Keratinocyte (primary cell): Measurements from ENCODE around the gene KDELR1. TPM values are rescaled to one million over a fixed set of nuclear protein-coding genes. Genes with fewer than 3 reads are reported as not detected.

ENCODE experiments used
- DNase-seq: peaks from one replicate; pipeline ENCODE4 v3.0.0-alpha.2; 2011; ENCODE audit warnings: low read depth, missing footprints, low spot score
- FAIRE-seq: peaks from 2 replicates; lab custom pipeline; 2011; peaks lifted over from hg19 to GRCh38; lab: Jason Lieb, UNC
- H2AFZ ChIP-seq: 2 replicates; pipeline ENCODE4 v1.6.0; 2012; ENCODE audit warnings: low read length, control low read depth, inconsistent platforms; ENCODE audit not compliant: control insufficient read depth
- H3K27ac ChIP-seq: 2 replicates; pipeline ENCODE4 v1.5.1; 2011; ENCODE audit warnings: low read length; ENCODE audit not compliant: control insufficient read depth, insufficient read depth
- H3K27me3 ChIP-seq: 3 replicates; pipeline ENCODE4 v1.6.0; 2011; ENCODE audit warnings: low read length; ENCODE audit not compliant: control insufficient read depth, insufficient read depth; ENCODE audit errors: extremely low read depth
- H3K36me3 ChIP-seq, 2 experiments: 2 replicates in 1 of 2; 3 replicates in 1 of 2; pipeline ENCODE4 v1.5.1; 2011; ENCODE audit warnings: low read length in 2 of 2, mild to moderate bottlenecking in 1 of 2; ENCODE audit not compliant: control insufficient read depth in 2 of 2, insufficient read depth in 2 of 2; ENCODE audit errors: extremely low read depth in 1 of 2
- H3K4me1 ChIP-seq: 3 replicates; pipeline ENCODE4 v1.5.1; 2011; ENCODE audit warnings: low read length; ENCODE audit not compliant: control insufficient read depth, insufficient read depth; ENCODE audit errors: extremely low read depth
- H3K4me2 ChIP-seq: 3 replicates; pipeline ENCODE4 v1.6.0; 2011; ENCODE audit warnings: low read depth, low read length; ENCODE audit not compliant: control insufficient read depth, insufficient read depth; ENCODE audit errors: extremely low read depth
- H3K4me3 ChIP-seq, 3 experiments: fragments of 200-600 bp in 1 of 3; sonication (generic) in 1 of 3; 2 replicates in 2 of 3; 3 replicates in 1 of 3; pipeline ENCODE4 v1.5.1; 2011 to 2016; ENCODE audit warnings: low read length in 3 of 3, mild to moderate bottlenecking in 3 of 3, control low read depth in 2 of 3, inconsistent platforms in 1 of 3, low read depth in 1 of 3, mixed read lengths in 1 of 3, mixed run types in 1 of 3, moderate library complexity in 1 of 3; ENCODE audit not compliant: control insufficient read depth in 2 of 3, insufficient read depth in 2 of 3; ENCODE audit errors: extremely low read depth in 1 of 3
- H3K79me2 ChIP-seq: 2 replicates; pipeline ENCODE4 v1.6.0; 2012; ENCODE audit warnings: low read length; ENCODE audit not compliant: control insufficient read depth, insufficient read depth
- H3K9ac ChIP-seq: 3 replicates; pipeline ENCODE4 v1.6.0; 2011; ENCODE audit warnings: low read length; ENCODE audit not compliant: control insufficient read depth, insufficient read depth; ENCODE audit errors: extremely low read depth
- H3K9me1 ChIP-seq: 3 replicates; pipeline ENCODE4 v1.6.0; 2011; ENCODE audit warnings: low read length; ENCODE audit not compliant: control insufficient read depth, insufficient read depth; ENCODE audit errors: extremely low read depth
- H3K9me3 ChIP-seq: 2 replicates; pipeline ENCODE4 v1.5.1; 2012; ENCODE audit warnings: low read depth, low read length; ENCODE audit not compliant: control insufficient read depth
- H4K20me1 ChIP-seq: 3 replicates; pipeline ENCODE4 v1.6.0; 2011; ENCODE audit warnings: low read length; ENCODE audit not compliant: control insufficient read depth, insufficient read depth; ENCODE audit errors: extremely low read depth
- CTCF ChIP-seq, 3 experiments: IDR thresholded peaks in 1 of 3; conservative IDR thresholded peaks in 1 of 3; optimal IDR thresholded peaks in 1 of 3; 2 replicates in 2 of 3; 3 replicates in 1 of 3; pipeline versions ENCODE3 to v1.5.1; 2011; ENCODE audit warnings: low read length in 3 of 3, mild to moderate bottlenecking in 3 of 3, moderate library complexity in 2 of 3, control low read depth in 1 of 3, inconsistent platforms in 1 of 3; ENCODE audit not compliant: insufficient read depth in 2 of 3; ENCODE audit errors: extremely low read depth in 1 of 3
- EZH2 ChIP-seq: IDR thresholded peaks from one replicate; pipeline ENCODE4 v1.6.1; 2012; ENCODE audit warnings: inconsistent platforms, mild to moderate bottlenecking, low read length, moderate library complexity
- dilution Hi-C: fragments of 300-500 bp; cut with MboI; formaldehyde crosslinking; loops from one replicate; pipeline ENCODE4 v1.7.0; 2020; ENCODE audit warnings: low sequenced_read_pairs; ENCODE audit not compliant: extremely low pct_ligation_motif_present
- polyA plus RNA-seq, 5 experiments: library from polyadenylated mRNA; depleted of rRNA in 3 of 5; stranded (reverse) in 3 of 5; stranded (forward) in 1 of 5; unstranded in 1 of 5; fragments of >200 nt; gene quantifications; 1 replicate in 1 of 5; 2 replicates in 3 of 5; 3 replicates in 1 of 5; pipeline versions ENCODE4 v1.2.1 to v1.2.3, GENCODE V29; 2011 to 2012; ENCODE audit warnings: missing spikeins in 2 of 5, low read depth in 1 of 5, low replicate concordance in 1 of 5

KDELR1 gene
- polyA plus RNA-seq, 1 donor (not counting 4 experiments of a cell fraction or from before 2014, with no cell fraction given), result 105 TPM

DNA sequence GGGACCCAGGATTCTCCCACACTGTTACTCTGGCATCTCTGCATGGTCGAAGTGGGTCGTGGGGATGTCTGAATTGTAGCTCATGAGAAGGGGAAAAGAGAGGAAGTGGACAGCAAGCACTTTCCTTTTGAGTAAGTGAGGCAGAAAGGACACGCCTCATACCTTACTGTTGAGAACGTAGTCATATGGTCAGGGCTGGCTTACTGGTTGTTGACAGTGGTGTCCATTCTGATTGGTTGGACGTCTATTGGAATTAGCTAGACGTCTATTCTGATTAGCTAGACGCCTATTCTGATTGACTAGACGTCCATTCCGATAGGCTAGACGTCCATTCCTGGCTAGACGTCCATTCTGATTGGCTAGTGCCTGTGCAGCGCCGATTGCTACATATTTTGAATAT, 14.5 kb upstream of the KDELR1 start:
- Histone ChIP-seq H3K4me3 (no peak overlapping the region), H3K9me3 (no peaks in the 10 kb centered on the region), H3K4me1 (peaks cover 5% of the 10 kb centered on the region), H3K27me3 (no peaks in the 10 kb centered on the region), H2AFZ (no peak overlapping the region), H3K27ac (no peak overlapping the region), H3K9me1 (no peaks in the 10 kb centered on the region), H3K36me3 (no peaks in the 10 kb centered on the region), H3K4me2 (no peak overlapping the region), H4K20me1 (no peaks in the 10 kb centered on the region), H3K79me2 (no peaks in the 10 kb centered on the region), H3K9ac (no peak overlapping the region)
- dilution Hi-C loops, result no loop called here
- TF ChIP-seq CTCF (optimal IDR thresholded peaks at IDR 0.05 in 1 of 3, IDR thresholded peaks at IDR 0.05 in 1 of 3, conservative IDR thresholded peaks at IDR 0.05 in 1 of 3; ENCODE audit: extremely low read depth in 1 of 3, insufficient read depth in 2 of 3, low read length in 3 of 3), result no peak
- TF ChIP-seq EZH2, result no peak
- no peak for FAIRE-seq
- no peak for DNase-seq

DNA sequence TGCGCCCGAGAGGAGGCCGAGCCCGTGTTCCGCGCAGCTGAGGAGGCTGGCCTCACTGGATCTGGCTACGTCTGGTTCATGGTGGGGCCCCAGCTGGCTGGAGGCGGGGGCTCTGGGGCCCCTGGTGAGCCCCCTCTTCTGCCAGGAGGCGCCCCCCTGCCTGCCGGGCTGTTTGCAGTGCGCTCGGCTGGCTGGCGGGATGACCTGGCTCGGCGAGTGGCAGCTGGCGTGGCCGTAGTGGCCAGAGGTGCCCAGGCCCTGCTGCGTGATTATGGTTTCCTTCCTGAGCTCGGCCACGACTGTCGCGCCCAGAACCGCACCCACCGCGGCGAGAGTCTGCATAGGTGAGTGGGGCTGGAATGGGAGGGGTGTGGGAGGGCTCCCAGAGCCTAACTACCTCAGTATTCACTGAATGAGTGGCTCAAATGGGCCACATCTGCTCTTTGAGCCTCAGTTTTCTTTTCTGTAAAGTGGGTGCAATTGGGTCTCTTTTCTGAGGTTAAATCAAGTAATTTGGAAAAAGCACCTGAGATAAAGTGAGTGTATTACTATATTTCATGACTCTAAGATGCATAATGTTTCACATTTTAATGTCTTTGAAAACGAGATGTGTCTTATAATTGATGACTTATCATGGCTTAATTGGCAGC, 13.8 kb upstream of the KDELR1 start:
- Histone ChIP-seq H3K9me1 (no peaks in the 10 kb centered on the region), H3K27ac (no peak overlapping the region), H3K4me3 (no peak overlapping the region), H3K4me2 (no peak overlapping the region), H3K36me3 (no peaks in the 10 kb centered on the region), H3K4me1 (peaks cover 5% of the 10 kb centered on the region), H3K79me2 (no peaks in the 10 kb centered on the region), H3K9me3 (no peaks in the 10 kb centered on the region), H3K27me3 (no peaks in the 10 kb centered on the region), H2AFZ (no peak overlapping the region), H4K20me1 (no peaks in the 10 kb centered on the region), H3K9ac (no peak overlapping the region)
- FAIRE-seq, result no peak
- dilution Hi-C loops, result no loop called here
- DNase-seq, result no peak
- TF ChIP-seq EZH2 (no peak), CTCF (optimal IDR thresholded peaks at IDR 0.05 in 1 of 3, IDR thresholded peaks at IDR 0.05 in 1 of 3, conservative IDR thresholded peaks at IDR 0.05 in 1 of 3; ENCODE audit: extremely low read depth in 1 of 3, insufficient read depth in 2 of 3, low read length in 3 of 3) (no peak)
